Liver (tissue), 9 donors: ENCODE results near the gene SYT2. TPM values are rescaled to one million over a fixed set of nuclear protein-coding genes. Genes with fewer than 3 reads are reported as not detected.
"Not testable (repeated sequence)": the region's sequence is repeated elsewhere in the genome, so short reads cannot be mapped to it uniquely, and the experiment has no call there.

Source experiments
- DNase-seq: peaks from one replicate; pipeline ENCODE4 v3.0.0-alpha.2; 2017; ENCODE audit warnings: low spot score
- H3K27ac ChIP-seq, 2 donors: one replicate each; pipeline ENCODE4 v1.7.0; 2013; ENCODE audit warnings: inconsistent platforms in 2 of 2, low read length in 2 of 2, control low read depth in 1 of 2, low read depth in 1 of 2, mild to moderate bottlenecking in 1 of 2
- H3K27me3 ChIP-seq, 4 donors: one replicate each; pipeline versions ENCODE4 v1.6.1 to v1.7.0; 2013; ENCODE audit warnings: low read length in 3 of 4, inconsistent platforms in 1 of 4, mild to moderate bottlenecking in 1 of 4, moderate library complexity in 1 of 4; ENCODE audit not compliant: control insufficient read depth in 4 of 4, insufficient read depth in 4 of 4
- H3K36me3 ChIP-seq, 4 donors: one replicate each; pipeline versions ENCODE4 v1.6.1 to v1.7.0; 2013; ENCODE audit warnings: low read length in 3 of 4, mild to moderate bottlenecking in 3 of 4, low read depth in 1 of 4, moderate library complexity in 1 of 4; ENCODE audit not compliant: control insufficient read depth in 4 of 4, insufficient read depth in 3 of 4
- H3K4me1 ChIP-seq, 4 donors: one replicate each; pipeline versions ENCODE4 v1.6.1 to v1.7.0; 2013; ENCODE audit warnings: low read length in 3 of 4, mild to moderate bottlenecking in 3 of 4, moderate library complexity in 1 of 4; ENCODE audit not compliant: control insufficient read depth in 4 of 4, insufficient read depth in 4 of 4
- H3K4me3 ChIP-seq, 3 donors: one replicate each; pipeline versions ENCODE4 v1.6.1 to v1.7.0; 2013; ENCODE audit warnings: low read length in 3 of 3, control low read depth in 1 of 3, low read depth in 1 of 3, mild to moderate bottlenecking in 1 of 3
- H3K9ac ChIP-seq, 2 donors: one replicate each; pipeline ENCODE4 v1.7.0; 2013; ENCODE audit warnings: low read length in 2 of 2, mild to moderate bottlenecking in 2 of 2, moderate library complexity in 2 of 2, control low read depth in 1 of 2, low read depth in 1 of 2
- H3K9me3 ChIP-seq, 4 donors: one replicate each; pipeline versions ENCODE4 v1.6.1 to v1.7.0; 2013; ENCODE audit warnings: low read length in 3 of 4; ENCODE audit not compliant: control insufficient read depth in 4 of 4
- CTCF ChIP-seq: fragments of 150-350 bp; IDR thresholded peaks from 2 replicates; pipeline ENCODE4 v1.5.1; 2017; ENCODE audit warnings: improper control_type of control experiment, low read depth, low read length; ENCODE audit not compliant: missing input control
- HNF4A ChIP-seq, 2 donors: conservative IDR thresholded peaks; 2 replicates each; pipeline ENCODE4 v1.6.1; 2016; ENCODE audit warnings: antibody characterized with exemption in 2 of 2, mild to moderate bottlenecking in 2 of 2
- JUND ChIP-seq, 2 donors: IDR thresholded peaks; 2 replicates each; pipeline ENCODE4 v1.6.1; 2016; ENCODE audit warnings: antibody characterized with exemption in 2 of 2
- MAX ChIP-seq: IDR thresholded peaks from 2 replicates; pipeline ENCODE4 v1.6.1; 2016; ENCODE audit warnings: antibody characterized with exemption
- RXRA ChIP-seq, 2 donors: IDR thresholded peaks; 2 replicates each; pipeline ENCODE4 v1.6.1; 2017 to 2018; ENCODE audit warnings: antibody characterized with exemption in 2 of 2, mild to moderate bottlenecking in 1 of 2
- WGBS: extraction: QIAGEN DNeasy Blood & Tissue Kit; methylation state at CpG from one replicate; pipeline ENCODE4 v1.1.7; 2013; 5-methylcytosine and 5-hydroxymethylcytosine counted together
- polyA plus RNA-seq, 2 donors: library from polyadenylated mRNA; stranded (reverse) in 1 of 2; unstranded in 1 of 2; fragments of 200-250 nt in 1 of 2; fragments of >200 nt in 1 of 2; fragmentation: Nextera tagmentation in 1 of 2; extraction: Ambion mirVana in 1 of 2; gene quantifications; one replicate each; pipeline versions ENCODE4 v1.2.1 to v1.2.3, GENCODE V29; 2013 to 2015
- total RNA-seq, 2 donors: library from RNA; depleted of rRNA; stranded (reverse); fragments of >200 nt; gene quantifications; one replicate each; pipeline ENCODE4 v1.2.3, GENCODE V29; 2014
- donor health status: healthy.
- donor health status: healthy.
- donor health status: healthy.
- donor health status: healthy.
- donor health status: healthy.

SYT2 gene
- total and polyA plus RNA-seq, 4 donors: under 0.01 to 0.07 TPM; not detected in 2

GRCh38 chr1:202551683-202552082 lies 158.6 kb downstream of the SYT2 start (continued):
- TF ChIP-seq CTCF (no peak), HNF4A (conservative IDR thresholded peaks at IDR 0.05) (no peak), JUND (IDR thresholded peaks at IDR 0.05) (no peak)

- peaks cover 2 to 12% (median 7%) of the 10 kb centered on the region in 4 donors for H3K4me1 ChIP-seq
- DNase-seq, H3K27me3 ChIP-seq, H3K9me3 ChIP-seq, H3K4me3 ChIP-seq, H3K36me3 ChIP-seq, H3K27ac ChIP-seq, H3K9ac ChIP-seq: not testable (repeated sequence)
- WGBS: 92% methylated on average over 1 of the region's 1 CpG
Observed at GRCh38 chr1:202550088-202550487, 160.2 kb downstream of the SYT2 start.

- no peak overlapping the region for H3K9ac ChIP-seq
- peak in 1 of 2 donors; percentile 13 for TF ChIP-seq RXRA (IDR thresholded peaks at IDR 0.05)
- no peak for TF ChIP-seq MAX
- TF ChIP-seq HNF4A (conservative IDR thresholded peaks at IDR 0.05): peak; percentile 49 to 55
- H3K4me1 ChIP-seq: peaks cover 2 to 12% (median 6%) of the 10 kb centered on the region in 4 donors
- H3K4me3 ChIP-seq: no peak overlapping the region
- no peaks in the 10 kb centered on the region for H3K36me3 ChIP-seq
- H3K27ac ChIP-seq: peak overlapping the region in 1 of 2 donors; percentile 67
- no peaks in the 10 kb centered on the region for H3K27me3 ChIP-seq
- no peaks in the 10 kb centered on the region for H3K9me3 ChIP-seq
- DNase-seq: no peak
Observed at GRCh38 chr1:202547215-202547614, 163.0 kb downstream of the SYT2 start.

- H3K27me3 ChIP-seq, DNase-seq, H3K9me3 ChIP-seq, H3K36me3 ChIP-seq, H3K9ac ChIP-seq, H3K4me3 ChIP-seq: not testable (repeated sequence)
- peak overlapping the region; percentile 50 to 67 for H3K27ac ChIP-seq
- 79% methylated on average over 3 of the region's 3 CpGs for WGBS
- H3K4me1 ChIP-seq: peaks cover 2 to 12% (median 6%) of the 10 kb centered on the region in 4 donors
Observed at GRCh38 chr1:202546796-202547195, 163.5 kb downstream of the SYT2 start.

GRCh38 chr1:202546377-202546776 lies 163.9 kb downstream of the SYT2 start:
- not testable (repeated sequence) for H3K27me3 ChIP-seq, H3K36me3 ChIP-seq, DNase-seq, H3K9me3 ChIP-seq, H3K4me3 ChIP-seq, H3K9ac ChIP-seq
- peak in 1 of 2 donors; percentile 12 for TF ChIP-seq HNF4A (conservative IDR thresholded peaks at IDR 0.05)
- WGBS: 63% methylated on average over 3 of the region's 3 CpGs
- Histone ChIP-seq H3K27ac (peak overlapping the region; percentile 50 to 67), H3K4me1 (peaks cover 2 to 12% (median 6%) of the 10 kb centered on the region in 4 donors)
